ENCODE results near the gene SPATA17. TPM values are rescaled to one million over a fixed set of nuclear protein-coding genes. Genes with fewer than 3 reads are reported as not detected.
"Not testable (repeated sequence)": the region's sequence is repeated elsewhere in the genome, so short reads cannot be mapped to it uniquely, and the experiment has no call there.

Gene SPATA17, protein sequence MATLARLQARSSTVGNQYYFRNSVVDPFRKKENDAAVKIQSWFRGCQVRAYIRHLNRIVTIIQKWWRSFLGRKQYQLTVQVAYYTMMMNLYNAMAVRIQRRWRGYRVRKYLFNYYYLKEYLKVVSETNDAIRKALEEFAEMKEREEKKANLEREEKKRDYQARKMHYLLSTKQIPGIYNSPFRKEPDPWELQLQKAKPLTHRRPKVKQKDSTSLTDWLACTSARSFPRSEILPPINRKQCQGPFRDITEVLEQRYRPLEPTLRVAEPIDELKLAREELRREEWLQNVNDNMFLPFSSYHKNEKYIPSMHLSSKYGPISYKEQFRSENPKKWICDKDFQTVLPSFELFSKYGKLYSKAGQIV
- 10 to 100 TPM; 13.0 to 16.7 (median 13.7) TPM for polyA plus RNA-seq (ENCODE audit: insufficient read length in 3 of 3)
- long read RNA-seq, donor 1: 0 reads
- long read RNA-seq, donor 2: 0 reads
- long read RNA-seq, donor 3: 0 reads
- long read RNA-seq, donor 4, full-length matches to known transcripts: 1 of 1 reads
- long read RNA-seq, donor 4, partial matches to known transcripts: 0 of 1 reads
- long read RNA-seq, donor 4, other reads (novel, unspliced or antisense): 0 of 1 reads
- long read RNA-seq, donor 5: 0 reads
- long read RNA-seq, donor 6: 0 reads
- long read RNA-seq, donor 7, full-length matches to known transcripts: 1 of 1 reads
- long read RNA-seq, donor 7, partial matches to known transcripts: 0 of 1 reads
- long read RNA-seq, donor 7, other reads (novel, unspliced or antisense): 0 of 1 reads
- long read RNA-seq, donor 8: 0 reads
- long read RNA-seq, donor 9: 0 reads
- long read RNA-seq, donor 10: 0 reads
- long read RNA-seq, donor 11: 0 reads
- long read RNA-seq, donor 12: 0 reads
- long read RNA-seq, donor 13: 0 reads
- long read RNA-seq, donor 14: 0 reads
- long read RNA-seq, donor 15: 0 reads
- long read RNA-seq, donor 16, partial matches to known transcripts: 6 of 6 reads
- long read RNA-seq, donor 16, other reads (novel, unspliced or antisense): 0 of 6 reads

DNA sequence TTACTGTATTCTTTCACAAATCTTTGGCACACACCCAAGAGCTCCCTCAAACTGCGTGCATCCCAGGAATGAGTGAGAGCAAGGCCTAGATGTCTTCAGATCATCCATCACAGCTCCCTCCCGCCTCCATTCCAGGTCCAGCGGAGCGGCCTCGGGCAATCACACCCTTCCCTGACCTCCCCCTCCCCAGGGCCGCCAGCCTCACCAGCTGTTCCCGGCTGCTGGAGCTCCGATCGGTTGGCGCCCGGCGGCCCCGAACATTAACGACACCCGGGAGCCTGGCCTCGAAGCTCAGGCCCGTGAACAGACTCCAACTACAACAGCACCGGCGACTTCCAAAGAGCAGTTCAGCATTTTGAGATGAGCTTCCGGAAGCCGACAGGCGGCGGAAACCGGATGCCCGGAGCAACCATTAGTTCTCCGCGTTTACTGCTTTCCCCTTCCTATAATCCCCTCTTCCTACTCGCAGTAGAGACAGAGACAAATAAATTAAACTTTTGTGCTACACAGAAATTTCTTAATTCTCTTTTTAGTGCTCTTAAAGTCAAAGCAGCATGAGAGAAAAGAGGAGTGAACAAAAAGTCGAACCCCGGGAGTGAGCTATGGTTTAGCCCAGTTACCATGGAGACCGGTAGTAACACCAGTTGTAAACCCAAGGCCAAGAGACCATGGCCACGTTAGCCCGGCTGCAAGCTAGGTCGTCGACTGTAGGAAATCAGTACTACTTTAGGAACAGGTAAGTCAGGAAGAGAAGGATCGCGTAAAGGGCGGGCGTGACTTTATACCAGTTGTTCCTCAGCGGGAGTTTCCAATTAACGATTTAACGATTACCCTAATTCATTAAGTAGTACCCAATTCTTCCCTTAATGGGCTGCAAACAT lies at the start of gene SPATA17, which contains the start of gene GPATCH2:
Gene SPATA17, plus strand, starts transcription at position 634 of the 881 bp plus-strand sequence. Its CDS starts 35 bp downstream, at position 669.
Gene GPATCH2, minus strand, starts transcription at position 380 of the 881 bp plus-strand sequence. Its CDS starts 119 bp downstream, at position 261.
- peak; percentile 92 for DNase-seq

DNA sequence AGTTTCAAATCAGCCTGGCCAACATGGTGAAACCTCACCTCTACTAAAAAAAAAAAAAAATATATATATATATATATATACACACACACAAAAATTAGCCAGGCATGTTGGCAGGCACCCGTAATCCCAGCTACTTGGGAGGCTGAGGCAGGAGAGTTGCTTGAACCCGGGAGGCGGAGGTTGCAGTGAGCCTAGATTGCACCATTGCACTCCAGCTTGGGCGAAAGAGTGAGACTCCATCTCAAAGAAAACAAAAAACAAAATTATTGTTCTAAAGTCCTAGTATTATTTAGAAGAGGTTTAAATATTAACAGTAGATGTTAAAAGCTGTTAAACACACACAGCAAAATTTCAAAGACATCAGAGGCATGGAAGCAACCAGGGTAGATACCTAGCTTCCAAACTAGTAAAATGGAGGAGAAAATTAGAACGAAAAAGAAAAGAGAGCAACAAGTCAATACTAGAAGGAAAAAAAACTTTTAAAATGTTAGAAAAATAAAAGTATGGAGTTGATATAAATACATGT lies 46.8 kb upstream of the SPATA17 start:
- DNase-seq: not testable (repeated sequence)

DNA sequence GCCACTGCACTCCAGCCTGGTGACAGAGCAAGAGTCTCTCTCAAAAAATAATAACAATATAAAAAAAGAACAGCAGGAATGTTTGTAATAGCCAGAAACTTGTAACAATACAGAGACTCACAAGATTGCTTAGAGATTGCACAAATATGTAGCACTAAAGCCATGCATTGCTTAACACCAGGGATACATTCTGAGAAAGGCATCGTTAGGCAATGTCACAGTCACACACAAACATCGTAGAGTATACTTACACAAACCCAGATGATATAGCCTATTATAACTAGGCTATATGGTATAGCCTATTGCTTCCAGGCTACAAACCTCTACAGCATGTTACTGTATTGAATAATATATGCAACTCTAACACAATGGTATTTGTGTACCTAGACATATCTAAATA lies 45.6 kb upstream of the SPATA17 start:
- no peak for DNase-seq

DNA sequence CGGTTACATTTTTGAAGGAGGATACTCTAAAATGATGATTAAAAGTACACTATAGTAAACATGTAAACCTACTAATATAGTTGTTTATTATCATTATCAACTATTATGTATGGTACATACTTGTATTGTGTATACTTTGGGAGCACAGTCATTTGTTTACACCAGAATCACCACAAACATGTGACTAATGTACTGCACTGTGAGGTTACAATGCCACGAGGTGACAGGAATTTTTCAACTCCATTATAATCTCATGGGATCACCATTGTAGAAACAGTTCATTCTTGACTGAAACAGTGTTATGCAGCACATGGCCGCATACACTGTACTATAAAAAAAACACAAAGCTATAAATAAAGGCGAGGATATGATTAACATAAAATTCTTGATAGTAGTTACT lies 44.6 kb upstream of the SPATA17 start:
- DNase-seq: no peak

DNA sequence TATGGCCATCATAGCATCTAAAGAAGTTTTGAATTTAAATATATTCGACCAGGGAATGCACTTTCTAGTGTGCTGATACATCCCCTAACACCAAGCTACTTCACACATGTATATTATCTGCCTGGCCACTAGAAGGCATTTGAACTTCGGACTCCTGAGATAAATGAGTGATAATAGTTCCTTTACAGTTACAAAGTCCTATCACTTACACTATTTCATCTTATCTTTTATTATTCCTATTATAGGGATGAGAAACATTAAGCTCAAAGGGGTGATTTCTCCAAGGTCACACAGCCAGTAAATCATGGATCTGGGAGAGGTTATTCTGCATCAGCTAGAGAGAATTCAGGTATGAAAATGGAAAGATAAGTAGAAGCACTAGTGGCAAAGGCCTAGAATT lies 40.5 kb upstream of the SPATA17 start:
- DNase-seq: no peak

DNA sequence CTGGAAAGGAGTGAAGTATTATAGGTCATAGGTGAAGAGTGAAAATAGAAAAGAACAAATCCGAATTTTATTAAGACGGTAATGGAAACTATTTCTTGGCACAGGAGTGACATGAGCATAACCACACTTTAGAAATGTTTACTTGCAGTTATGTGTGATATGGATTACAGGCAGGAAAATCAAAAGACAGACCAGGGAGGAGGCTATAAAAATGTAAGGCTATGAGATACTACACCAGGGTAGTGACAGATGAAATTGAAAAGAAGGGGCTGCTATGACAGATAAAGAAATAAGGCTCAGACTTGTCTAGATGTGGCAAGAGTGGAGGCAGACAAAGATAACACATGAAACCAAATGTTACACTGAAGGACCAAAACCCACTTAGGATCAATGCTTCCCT lies 32.0 kb upstream of the SPATA17 start:
- DNase-seq: no peak

DNA sequence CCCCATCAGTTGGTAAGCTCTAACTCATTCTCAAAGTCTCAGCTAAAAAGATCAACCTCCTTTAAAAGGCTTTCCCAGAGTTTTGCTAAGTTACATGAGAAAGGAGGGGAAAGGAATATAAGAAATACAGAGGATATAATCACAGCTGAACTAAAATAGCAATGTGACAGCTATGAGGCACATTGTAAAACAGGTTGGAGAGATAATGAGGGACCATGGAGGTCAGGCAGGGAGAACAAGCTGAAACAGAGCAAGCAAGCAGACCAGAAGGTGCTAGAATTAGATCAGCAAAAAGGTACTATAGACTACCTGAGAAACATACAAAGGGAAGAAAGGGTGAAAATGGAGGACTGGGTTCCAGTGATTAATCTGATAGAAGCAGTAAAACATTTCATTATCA lies 28.8 kb upstream of the SPATA17 start:
- DNase-seq: no peak

DNA sequence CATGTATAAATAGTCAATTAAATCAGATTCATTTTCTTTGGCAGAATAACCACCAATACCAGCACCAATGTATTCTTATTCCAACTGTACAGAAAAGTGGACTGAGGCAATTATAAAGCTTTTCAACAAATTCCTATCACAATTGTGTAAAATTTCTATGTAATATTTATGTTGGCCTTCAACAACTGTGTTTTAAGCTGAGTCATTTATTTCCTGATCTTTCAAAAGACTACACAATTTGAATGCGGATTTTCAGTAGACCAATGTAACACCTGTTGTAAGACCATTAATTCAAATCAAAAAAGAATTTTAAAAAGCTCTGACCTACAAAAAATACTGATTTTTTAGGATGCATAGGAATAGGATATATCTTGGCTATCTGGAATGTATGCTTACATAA lies 25.8 kb upstream of the SPATA17 start:
- no peak for DNase-seq

DNA sequence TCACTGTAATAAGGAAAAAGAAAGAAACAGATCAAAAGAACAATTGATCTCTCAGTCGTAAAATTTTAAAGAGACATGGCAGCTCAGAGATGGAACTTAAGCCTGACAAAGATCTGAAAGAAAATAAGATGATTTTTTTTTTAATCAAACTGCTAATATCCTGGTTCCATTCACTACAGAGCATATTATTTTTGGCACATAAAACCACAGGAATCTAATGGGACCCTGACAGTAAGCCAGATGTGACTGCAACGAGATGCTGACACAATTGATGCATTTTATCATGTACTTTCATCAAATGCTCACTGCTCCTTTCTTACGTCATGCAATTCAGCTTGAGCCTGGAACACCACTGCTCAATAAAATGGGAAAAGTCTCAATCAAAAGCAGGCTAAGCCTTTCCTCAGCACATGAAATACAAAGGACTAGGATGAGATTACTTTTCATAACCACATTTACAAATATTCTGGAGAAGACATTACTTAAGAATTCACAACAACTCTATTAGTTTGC lies 16.9 kb upstream of the SPATA17 start:
- DNase-seq: no peak

DNA sequence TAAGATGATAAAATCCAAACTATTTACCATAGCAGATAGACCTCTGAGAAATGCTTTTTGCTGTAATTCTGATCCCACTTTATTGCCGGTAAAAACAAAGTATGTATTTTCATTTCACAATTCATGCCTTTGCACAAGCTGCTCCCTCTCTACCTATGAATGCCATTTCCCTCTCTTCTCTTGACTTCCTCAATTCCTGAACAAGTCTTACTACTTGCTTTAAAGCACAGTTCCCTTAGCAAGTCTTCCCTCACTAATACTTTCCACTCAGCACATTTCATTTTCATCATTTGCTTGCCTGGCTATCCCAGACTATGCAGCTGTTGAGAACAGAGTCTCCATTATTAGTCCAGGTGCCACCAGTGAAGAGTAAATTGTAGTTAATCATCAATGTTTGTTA lies 14.0 kb upstream of the SPATA17 start:
- DNase-seq: no peak

DNA sequence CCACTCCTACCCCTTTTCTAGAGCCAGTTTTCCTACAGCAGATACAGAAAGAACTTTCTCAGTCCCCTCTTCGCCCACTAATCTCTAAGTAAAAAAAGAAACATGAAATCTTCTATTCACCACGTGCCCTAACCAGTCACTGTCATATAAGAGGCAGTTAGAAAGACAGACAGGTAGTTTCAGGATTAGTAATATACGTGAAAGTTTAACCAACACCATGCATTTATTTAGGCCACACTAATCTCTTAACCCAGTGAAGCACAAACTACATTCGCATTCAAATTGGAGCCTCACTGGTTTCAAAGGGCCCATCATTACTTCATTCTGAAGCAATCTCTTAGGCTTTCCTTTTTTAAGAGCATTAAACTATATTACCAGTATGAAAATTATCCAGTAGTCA lies 10.3 kb upstream of the SPATA17 start:
- no peak for DNase-seq

DNA sequence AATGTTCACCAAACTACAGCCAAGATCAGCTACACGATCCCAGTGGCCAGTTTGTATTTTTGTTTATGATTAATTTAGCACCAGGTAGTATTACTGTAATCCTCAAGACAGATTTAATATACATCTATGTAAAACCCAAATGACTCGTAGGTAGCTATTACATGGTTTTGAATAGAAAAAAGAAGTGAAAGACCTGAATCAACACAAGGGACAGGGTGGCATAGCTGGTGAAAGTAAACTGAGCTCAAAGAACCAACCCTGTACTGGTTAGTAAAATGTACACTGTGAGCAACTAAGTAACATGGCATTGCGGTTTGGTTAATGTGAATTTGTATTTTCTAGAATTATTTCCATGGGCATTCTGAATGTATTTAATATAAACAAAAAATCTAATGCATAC lies 9.1 kb upstream of the SPATA17 start:
- DNase-seq: no peak

DNA sequence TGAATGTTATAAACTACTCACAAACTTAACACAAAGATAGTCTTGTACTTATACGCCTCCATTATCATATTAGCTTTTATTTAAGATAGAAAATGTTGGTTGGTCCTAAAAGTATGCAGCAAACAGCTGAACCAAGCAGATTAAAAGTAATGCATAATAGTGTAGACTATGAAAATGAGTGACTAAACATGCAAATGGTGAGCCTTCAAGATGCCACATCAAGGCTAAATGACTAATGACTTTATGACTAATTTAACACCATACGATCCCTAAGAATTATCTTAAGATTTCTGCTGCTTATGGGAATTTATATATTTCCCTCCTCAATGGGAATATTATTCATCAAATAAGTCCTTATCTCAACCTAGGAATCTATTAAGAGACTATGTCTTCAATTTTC lies 4.8 kb upstream of the SPATA17 start:
- no peak for DNase-seq

DNA sequence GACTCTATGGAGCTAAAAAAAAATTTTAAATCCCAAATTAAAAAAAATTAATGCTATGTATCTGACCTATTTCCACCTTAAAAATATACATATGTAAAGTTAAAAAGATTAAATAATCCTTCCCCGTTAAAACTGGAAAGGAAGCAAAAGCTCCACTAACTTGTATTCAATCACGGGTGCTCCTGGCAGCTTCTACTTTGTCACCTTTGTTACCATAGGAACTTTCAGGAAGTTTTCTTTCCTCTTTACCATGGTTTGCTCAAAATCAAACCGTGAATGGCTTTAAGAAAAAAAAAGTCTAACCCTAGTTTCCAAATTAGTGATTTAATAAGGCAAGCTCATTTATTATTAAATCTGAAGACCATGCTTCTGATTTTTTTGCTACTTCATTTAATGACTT lies 3.7 kb upstream of the SPATA17 start:
- no peak for DNase-seq

DNA sequence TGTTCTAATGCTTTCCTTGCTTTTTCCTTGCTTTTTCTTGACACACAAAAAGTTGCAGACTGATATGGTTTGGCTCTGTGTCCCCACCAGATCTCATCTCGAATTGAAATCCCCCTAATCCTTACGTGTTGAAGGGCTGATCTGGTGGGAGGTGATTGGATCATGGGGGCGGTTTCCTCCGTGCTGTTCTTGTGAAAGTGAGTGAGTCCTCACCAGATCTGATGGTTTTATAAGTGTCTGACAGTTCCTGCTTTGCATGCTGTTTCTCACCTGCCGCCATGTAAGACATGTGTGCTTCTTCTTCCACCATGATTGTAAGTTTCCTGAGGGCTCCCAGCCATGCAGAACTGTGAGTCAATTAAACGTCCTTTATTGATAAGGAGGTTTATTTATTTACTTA lies 11.3 kb downstream of the SPATA17 start:
- DNase-seq: no peak

DNA sequence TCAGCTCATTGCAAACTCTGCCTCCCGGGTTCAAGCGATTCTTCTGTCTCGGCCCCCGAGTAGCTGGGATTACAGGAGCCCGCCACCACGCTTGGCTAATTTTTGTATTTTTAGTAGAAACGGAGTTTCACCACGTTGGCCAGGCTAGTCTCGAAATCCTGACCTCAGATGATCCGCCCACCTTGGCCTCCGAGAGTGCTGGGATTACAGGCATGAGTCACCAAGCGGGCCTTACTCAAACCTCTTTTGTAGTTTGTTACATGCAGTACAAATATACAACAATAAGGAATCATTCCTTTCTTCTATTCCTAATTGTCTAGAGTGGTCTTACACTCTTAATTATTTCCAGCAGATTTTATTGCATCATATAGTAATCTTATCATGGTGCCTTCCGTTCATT lies 16.6 kb downstream of the SPATA17 start:
- no peak for DNase-seq

DNA sequence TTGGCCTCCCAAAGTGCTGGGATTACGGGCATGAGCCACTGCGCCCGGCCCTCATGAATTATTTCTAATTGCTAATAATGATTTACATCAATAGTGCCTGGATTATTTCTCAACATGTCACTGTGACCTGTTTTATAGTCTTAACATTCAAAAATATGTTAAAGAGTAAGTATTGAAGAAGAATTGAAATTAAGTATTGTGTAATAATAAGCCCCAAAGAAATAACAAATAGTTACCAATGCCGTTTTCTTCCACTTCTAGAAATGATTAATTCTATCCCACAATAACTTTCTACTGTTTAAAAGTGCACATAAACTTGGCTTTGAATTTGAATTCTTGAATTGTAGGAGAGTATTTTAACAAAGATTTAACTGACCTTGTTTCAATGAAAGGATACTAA lies 19.5 kb downstream of the SPATA17 start:
- no peak for DNase-seq

DNA sequence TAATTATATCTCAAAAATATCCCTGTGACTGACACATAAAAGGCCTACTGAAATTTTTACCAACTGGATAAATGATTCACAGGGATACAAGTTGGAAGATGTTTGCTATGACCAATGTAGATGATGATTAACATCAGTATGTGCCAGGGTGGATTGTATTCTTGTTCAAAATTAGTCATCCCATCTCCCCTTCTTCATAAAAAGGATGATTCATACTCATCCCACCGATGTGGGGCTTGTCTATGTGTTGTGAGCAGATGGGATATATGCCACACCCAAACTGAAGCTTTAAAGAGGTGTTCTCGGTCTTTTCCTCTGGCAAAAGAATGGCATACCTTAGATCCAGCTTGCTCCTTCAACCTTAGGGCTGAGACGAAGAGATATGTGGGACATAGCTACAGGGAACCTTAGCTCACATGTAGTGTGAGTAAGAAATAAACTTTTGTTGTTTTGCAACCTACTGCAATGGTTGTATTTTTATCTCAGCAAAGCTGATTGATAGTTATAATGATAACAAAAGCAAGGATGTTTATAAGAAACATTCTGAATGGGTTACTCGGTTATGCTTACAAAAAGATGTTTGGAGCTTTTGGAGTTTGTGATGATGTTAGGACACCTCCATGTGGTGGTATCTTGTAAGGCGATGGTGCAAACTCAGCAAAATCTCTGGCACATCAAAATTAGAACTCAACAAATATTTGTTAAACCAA lies 29.4 kb downstream of the SPATA17 start:
- DNase-seq: no peak

DNA sequence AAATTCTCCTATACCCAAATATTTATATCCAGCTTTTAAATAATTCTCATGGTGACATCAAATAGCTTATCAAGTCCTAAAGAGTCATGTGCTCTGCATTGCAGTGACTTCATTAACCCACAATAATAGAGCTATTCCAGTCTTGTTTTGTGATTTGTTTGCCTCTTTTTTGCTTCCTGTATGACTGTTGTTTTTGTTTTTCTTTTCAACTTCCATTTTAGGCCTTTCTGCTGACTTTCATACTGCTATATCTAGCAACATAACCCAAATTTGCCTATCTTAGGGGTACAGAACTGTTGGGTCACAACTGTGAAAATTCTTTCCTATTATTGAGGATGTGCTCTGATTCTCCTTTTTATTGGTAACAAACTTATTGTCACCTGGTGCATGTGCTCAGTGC lies 30.3 kb downstream of the SPATA17 start:
- no peak for DNase-seq

DNA sequence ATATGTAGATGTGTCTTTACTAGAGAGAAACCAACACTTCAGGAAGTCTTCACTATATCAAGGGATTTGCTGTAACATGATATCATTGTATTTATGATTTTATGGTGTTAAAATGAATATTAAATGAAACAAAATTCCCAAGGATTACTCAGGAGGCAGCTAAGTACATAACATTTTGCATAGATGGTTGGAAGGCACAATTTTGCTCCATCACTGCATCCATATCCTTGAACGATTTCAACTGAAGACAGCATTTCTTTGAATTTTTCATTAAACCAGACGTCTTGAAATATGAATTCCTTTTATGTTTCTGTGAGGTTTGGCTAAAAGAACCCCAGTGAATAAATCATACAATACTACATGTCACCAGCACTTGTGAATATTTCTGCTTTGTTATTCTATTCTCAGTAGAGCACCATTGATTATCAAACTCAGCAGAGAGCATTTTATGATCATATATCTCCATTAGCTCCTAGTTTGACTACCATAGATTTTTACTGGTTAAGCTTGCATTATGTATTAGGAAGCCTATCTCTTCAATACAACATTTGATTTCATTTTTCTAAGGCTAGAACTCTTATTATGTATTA lies 37.3 kb downstream of the SPATA17 start:
- DNase-seq: no peak
